Hematopoietic multipotent progenitor cell treated with erythropoietin and hydrocortisone succinate and interleukin-3 and kit ligand, for 8 days (in vitro differentiated cells): ENCODE measurements around the gene MOB3A.

Source experiments
- DNase-seq: peaks from one replicate; pipeline ENCODE4 v3.0.0-alpha.2; 2015

MOB3A gene

DNA sequence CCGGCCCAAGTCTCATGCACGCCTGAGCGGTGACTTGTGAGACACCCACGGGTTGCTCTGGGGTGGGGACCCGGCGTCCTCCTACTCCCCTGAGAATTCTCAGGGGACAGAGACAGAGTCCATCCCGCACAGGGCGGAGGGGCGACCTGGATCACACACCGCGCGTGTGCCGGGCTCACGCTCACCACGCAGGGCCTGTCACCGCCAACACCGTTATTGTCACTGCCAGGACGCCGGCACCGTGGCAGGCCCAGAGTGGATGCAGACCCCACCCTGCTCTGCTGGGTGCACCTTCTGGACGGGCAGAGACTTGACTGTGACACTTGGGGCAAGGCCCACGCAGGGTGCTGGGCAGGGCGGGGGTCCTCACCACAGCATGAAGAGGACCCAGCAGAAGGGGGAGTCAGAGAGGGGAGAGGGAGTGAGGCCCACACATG, 16.2 kb downstream of the MOB3A start:
- no peak for DNase-seq

GRCh38 chr19:2079076-2079864, 16.9 kb downstream of the MOB3A start:
- no peak for DNase-seq

GRCh38 chr19:2077833-2078619, 18.1 kb downstream of the MOB3A start:
- DNase-seq, result no peak

- no peak for DNase-seq
Measured at GRCh38 chr19:2077398-2077797, 18.7 kb downstream of the MOB3A start.

GRCh38 chr19:2076526-2076944, 19.6 kb downstream of the MOB3A start:
- no peak for DNase-seq

GRCh38 chr19:2072757-2073551, 23.2 kb downstream of the MOB3A start:
- no peak for DNase-seq

DNA sequence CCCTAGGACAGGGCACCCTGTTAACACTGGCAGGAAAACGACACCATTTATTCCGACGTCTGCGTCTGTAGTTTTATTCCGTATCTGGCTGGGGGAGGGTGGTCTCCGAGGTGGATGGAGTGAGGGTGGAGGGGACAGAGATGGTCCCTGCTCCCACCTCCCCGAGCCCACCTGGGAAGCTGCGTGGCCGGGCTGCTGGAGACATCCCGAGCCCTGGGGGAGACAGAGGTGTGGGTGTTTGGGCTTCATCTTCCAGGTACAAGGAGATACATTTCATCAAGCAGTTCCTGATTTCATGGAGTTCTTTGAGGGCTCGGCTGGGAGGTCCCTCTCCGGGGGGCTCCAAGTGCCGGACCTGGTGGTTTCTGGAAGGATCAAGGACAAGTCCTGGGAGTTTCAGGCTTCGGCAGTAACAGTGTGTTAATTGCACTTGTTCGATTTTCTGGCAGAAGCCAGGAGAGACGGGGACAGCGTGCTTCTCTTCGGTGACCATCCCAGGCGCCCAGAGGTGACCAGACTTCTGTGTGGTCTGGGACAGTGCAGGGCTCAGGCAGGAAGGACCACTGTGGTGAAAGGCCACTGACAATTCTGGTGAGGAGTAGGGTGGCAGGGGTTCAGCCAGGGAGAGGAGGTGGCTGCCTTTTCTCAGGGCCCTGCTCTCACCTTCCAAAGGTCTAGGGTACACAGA, 25.0 kb downstream of the MOB3A start:
- no peak for DNase-seq

DNA sequence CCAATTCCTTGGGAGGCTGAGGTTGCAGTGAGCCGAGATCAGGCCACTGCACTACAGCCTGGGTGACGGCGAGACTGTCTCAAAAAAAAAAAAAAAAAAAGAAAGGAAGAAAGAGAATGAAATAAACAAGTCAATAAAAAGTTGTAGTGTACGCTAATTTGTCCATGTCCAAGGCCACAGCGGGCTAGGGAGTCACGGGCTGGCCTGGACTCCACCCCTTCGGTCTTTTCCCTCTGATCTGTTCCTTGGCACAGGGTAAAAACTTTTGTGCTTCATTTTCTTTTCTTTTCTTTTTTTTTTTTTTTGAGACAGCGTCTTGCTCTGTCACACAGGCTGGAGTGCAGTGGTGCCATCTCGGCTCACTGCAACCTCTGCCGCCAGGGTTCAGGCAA, 25.7 kb downstream of the MOB3A start:
- no peak for DNase-seq

DNA sequence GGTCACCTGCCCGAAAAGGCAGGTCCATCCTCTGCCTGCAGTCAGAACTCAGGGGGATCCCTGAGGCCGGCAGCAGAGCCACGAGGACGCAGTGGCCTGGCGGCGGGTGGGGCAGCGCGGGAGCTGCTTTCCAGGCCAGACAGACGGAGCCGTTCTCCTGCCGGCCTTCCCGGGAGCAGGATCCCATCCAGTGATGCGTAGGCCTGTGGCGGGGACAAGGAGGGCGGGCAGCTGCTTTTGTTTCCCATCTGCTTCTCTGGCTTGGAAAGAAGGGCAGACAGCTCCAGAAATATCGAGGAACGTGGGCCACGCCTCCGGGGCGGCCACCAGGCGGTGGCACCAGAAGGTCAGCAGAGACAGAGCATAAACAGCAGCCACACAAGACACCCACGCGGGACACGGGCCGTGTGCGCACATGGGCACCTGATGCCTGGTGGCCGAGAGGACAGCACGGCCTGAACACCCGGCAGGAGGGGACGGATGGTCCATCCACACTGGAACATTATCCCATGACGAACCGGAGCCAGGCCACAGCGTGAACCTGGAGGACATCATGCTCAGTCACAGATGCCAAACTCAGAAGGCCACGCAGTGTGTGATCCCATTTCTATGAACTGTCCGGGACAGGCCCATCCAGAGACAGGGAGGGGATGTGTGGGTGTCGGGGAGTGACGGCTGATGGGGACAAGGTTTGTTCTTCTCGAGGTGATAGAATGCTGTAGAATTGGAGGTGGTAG, 31.2 kb downstream of the MOB3A start:
- no peak for DNase-seq

DNA sequence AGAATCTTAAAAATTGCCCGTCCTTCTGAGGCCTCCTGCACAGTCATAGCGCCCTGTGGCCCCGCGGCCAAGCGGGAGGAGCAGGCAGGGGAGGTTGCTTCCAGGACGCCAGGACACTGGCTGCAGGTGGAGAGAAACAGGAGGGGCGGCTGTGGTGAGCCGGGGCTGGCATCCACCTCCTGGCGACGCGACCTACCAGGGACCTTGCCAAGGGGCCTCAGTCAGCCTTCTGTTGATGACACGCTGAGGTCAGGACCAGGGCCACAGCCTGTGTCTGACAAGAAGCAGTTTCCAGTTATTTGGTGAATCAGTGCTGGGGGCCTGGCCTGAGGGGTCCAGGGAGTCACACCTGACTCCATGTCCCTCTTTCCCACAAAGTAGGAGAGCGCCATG, 31.7 kb downstream of the MOB3A start:
- no peak for DNase-seq

DNA sequence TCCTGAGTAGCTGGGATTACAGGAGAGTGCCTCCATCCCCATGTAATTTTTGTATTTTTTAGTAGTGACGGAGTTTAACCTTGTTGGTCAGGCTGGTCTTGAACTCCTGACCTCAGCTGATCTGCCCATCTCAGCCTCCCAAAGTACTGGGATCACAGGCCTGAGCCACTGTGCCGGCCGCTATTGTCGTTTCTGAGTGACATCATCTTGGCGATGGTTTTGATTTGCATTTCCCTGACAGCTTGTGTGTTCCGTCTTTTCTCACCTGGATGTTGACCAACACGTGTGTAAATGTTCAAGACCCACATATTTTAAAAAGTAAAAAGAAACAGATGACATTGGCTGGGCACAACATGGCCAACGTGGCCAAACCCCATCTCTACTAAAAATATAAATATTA, 32.3 kb downstream of the MOB3A start:
- no peak for DNase-seq

- no peak for DNase-seq
Measured at GRCh38 chr19:2062770-2063169, 33.4 kb downstream of the MOB3A start.

DNA sequence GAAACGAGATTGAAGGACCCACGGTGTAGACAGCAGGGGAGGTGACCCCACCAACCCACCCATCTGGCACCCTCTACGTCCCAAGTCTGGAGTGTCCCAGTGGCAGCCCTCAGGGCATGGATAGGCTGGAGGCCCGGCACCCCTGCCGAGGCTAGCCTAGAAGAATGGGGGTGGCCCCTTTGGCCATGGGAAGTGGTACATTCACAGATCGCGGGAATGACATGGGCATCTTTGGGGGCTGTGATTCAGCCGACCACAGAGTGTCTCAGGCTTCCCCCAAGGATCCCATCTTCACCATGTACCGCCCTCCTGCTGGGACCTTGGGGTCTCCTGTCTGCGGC, 33.8 kb downstream of the MOB3A start:
- no peak for DNase-seq

GRCh38 chr19:2061495-2062388, 34.4 kb downstream of the MOB3A start:
- DNase-seq, result peak; percentile 99

GRCh38 chr19:2060884-2061494, 35.1 kb downstream of the MOB3A start:
- peak; percentile 76 for DNase-seq

GRCh38 chr19:2059422-2060201, 36.5 kb downstream of the MOB3A start:
- peak; percentile 67 for DNase-seq

- no peak for DNase-seq
Measured at GRCh38 chr19:2058570-2059421, 37.3 kb downstream of the MOB3A start.
